ENCODE data around the gene PAGE4.

- TF ChIP-seq EZH2 (IDR thresholded peaks at IDR 0.05; ENCODE audit: low read length, missing control alignments) (no peak), CTCF (conservative IDR thresholded peaks at IDR 0.05 in 1 of 2, IDR thresholded peaks at IDR 0.05 in 1 of 2; ENCODE audit: low read depth in 1 of 2, low read length in 2 of 2) (no peak)
These were observed 39.6 kb downstream of the PAGE4 start for GRCh38 chrX:49868739-49869138.
